ENCODE measurements around the gene CIC. TPM values are rescaled to one million over a fixed set of nuclear protein-coding genes. Genes with fewer than 3 reads are reported as not detected.

CIC gene
- total and polyA plus RNA-seq, 2 of the 13 experiments (the other 11 are each of a cell fraction or from before 2014, with no cell fraction given), result 5.9 to 8.0 TPM

DNA sequence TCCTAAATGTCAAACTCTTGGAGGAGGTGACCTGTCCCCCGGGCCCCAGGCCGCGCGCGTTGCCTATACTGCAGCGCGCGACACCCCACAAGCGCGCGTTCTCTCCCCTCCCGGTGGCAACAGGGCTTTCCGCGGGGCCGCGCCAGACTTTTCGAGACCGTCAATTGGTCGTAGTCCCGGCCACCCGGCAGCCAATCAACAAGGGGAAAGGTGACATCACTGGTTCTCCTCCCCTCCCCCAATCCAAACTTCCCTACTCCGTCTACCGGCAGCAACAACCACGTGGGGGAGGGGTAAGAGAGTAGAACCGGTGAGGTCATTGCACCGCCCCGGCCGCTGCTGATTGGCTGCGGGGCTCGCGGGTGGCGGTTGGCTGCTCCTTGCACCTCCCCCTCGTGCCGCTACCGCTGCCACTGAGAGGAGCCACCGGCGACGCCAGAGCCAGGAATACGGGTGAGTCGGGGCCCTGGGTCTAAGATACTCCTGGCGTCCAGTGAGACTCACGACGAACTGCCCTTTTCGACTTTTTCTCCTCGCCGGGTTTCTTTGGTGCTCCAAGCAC, 829 bp upstream of the CIC start (continued):
- peak; percentile 64; the same call in 1 of the 2 replicates for TF ChIP-seq GATAD1 (CRISPR knock-in tag; IDR thresholded peaks at IDR 0.05)
- TF ChIP-seq, protein P1, sequence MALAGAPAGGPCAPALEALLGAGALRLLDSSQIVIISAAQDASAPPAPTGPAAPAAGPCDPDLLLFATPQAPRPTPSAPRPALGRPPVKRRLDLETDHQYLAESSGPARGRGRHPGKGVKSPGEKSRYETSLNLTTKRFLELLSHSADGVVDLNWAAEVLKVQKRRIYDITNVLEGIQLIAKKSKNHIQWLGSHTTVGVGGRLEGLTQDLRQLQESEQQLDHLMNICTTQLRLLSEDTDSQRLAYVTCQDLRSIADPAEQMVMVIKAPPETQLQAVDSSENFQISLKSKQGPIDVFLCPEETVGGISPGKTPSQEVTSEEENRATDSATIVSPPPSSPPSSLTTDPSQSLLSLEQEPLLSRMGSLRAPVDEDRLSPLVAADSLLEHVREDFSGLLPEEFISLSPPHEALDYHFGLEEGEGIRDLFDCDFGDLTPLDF (CRISPR knock-in tag; IDR thresholded peaks at IDR 0.05), result peak; percentile 50; the same call in 1 of the 2 replicates
- TF ChIP-seq ELF1 (CRISPR knock-in tag; IDR thresholded peaks at IDR 0.05), result peak; percentile 67
- TF ChIP-seq NFYB (CRISPR knock-in tag; IDR thresholded peaks at IDR 0.05), result peak; percentile 44
- TF ChIP-seq RAD21 (CRISPR knock-in tag; IDR thresholded peaks at IDR 0.05), result 0 out of 2 replicates have a peak, but pooled peaks have one; percentile 20
- TF ChIP-seq, protein P2, sequence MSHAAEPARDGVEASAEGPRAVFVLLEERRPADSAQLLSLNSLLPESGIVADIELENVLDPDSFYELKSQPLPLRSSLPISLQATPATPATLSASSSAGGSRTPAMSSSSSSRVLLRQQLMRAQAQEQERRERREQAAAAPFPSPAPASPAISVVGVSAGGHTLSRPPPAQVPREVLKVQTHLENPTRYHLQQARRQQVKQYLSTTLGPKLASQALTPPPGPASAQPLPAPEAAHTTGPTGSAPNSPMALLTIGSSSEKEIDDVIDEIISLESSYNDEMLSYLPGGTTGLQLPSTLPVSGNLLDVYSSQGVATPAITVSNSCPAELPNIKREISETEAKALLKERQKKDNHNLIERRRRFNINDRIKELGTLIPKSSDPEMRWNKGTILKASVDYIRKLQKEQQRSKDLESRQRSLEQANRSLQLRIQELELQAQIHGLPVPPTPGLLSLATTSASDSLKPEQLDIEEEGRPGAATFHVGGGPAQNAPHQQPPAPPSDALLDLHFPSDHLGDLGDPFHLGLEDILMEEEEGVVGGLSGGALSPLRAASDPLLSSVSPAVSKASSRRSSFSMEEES (CRISPR knock-in tag; IDR thresholded peaks at IDR 0.05), result no peak
- TF ChIP-seq PHF5A (CRISPR knock-in tag; IDR thresholded peaks at IDR 0.05; ENCODE audit: low read depth, unreplicated experiment), result peak; percentile 57
- TF ChIP-seq, protein P3, sequence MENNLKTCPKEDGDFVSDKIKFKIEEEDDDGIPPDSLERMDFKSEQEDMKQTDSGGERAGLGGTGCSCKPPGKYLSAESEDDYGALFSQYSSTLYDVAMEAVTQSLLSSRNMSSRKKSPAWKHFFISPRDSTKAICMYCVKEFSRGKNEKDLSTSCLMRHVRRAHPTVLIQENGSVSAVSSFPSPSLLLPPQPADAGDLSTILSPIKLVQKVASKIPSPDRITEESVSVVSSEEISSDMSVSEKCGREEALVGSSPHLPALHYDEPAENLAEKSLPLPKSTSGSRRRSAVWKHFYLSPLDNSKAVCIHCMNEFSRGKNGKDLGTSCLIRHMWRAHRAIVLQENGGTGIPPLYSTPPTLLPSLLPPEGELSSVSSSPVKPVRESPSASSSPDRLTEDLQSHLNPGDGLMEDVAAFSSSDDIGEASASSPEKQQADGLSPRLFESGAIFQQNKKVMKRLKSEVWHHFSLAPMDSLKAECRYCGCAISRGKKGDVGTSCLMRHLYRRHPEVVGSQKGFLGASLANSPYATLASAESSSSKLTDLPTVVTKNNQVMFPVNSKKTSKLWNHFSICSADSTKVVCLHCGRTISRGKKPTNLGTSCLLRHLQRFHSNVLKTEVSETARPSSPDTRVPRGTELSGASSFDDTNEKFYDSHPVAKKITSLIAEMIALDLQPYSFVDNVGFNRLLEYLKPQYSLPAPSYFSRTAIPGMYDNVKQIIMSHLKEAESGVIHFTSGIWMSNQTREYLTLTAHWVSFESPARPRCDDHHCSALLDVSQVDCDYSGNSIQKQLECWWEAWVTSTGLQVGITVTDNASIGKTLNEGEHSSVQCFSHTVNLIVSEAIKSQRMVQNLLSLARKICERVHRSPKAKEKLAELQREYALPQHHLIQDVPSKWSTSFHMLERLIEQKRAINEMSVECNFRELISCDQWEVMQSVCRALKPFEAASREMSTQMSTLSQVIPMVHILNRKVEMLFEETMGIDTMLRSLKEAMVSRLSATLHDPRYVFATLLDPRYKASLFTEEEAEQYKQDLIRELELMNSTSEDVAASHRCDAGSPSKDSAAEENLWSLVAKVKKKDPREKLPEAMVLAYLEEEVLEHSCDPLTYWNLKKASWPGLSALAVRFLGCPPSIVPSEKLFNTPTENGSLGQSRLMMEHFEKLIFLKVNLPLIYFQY (CRISPR knock-in tag; IDR thresholded peaks at IDR 0.05; ENCODE audit: borderline replicate concordance), result no peak
- TF ChIP-seq ZSCAN12 (CRISPR knock-in tag; IDR thresholded peaks at IDR 0.05), result no peak
- peak; percentile 83; the same call in 1 of the 2 replicates for TF ChIP-seq POGK (CRISPR knock-in tag; conservative IDR thresholded peaks at IDR 0.05)
- TF ChIP-seq, protein P4, sequence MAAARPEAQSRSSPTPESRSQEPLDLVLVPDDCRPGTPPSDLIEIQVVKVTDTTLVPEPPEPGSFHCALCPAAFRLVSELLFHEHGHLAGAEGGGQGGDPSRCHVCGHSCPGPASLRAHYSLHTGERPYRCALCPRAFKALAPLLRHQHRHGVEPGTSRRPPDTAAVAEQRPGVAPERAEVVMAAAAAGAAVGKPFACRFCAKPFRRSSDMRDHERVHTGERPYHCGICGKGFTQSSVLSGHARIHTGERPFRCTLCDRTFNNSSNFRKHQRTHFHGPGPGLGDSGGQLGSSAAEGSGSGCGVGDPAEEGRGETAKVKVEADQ (CRISPR knock-in tag; IDR thresholded peaks at IDR 0.05; ENCODE audit: borderline replicate concordance), result peak; percentile 48; the same call in 1 of the 2 replicates
- no peak for TF ChIP-seq SRSF4 (IDR thresholded peaks at IDR 0.05; ENCODE audit: low read depth, low read length, poor library complexity, severe bottlenecking)
- no peak for TF ChIP-seq ZNF563 (CRISPR knock-in tag; IDR thresholded peaks at IDR 0.05)
- TF ChIP-seq, protein P5, sequence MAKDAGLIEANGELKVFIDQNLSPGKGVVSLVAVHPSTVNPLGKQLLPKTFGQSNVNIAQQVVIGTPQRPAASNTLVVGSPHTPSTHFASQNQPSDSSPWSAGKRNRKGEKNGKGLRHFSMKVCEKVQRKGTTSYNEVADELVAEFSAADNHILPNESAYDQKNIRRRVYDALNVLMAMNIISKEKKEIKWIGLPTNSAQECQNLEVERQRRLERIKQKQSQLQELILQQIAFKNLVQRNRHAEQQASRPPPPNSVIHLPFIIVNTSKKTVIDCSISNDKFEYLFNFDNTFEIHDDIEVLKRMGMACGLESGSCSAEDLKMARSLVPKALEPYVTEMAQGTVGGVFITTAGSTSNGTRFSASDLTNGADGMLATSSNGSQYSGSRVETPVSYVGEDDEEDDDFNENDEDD (CRISPR knock-in tag; IDR thresholded peaks at IDR 0.05; ENCODE audit: borderline replicate concordance), result peak; percentile 35; the same call in 1 of the 2 replicates
- TF ChIP-seq NCOA2 (CRISPR knock-in tag; IDR thresholded peaks at IDR 0.05), result peak; percentile 66
- no peak for TF ChIP-seq SNAI1 (CRISPR knock-in tag; IDR thresholded peaks at IDR 0.05; ENCODE audit: borderline replicate concordance)
- TF ChIP-seq ATRX (CRISPR knock-in tag; IDR thresholded peaks at IDR 0.05; ENCODE audit: borderline replicate concordance), result no peak
- no peak for TF ChIP-seq ARHGAP35 (CRISPR knock-in tag; IDR thresholded peaks at IDR 0.05; ENCODE audit: borderline replicate concordance)
- TF ChIP-seq PTBP1 (IDR thresholded peaks at IDR 0.05; ENCODE audit: low read depth, low read length, poor library complexity, severe bottlenecking), result peak; percentile 99
